Measurements from ENCODE around the gene SOCS2.

- TF ChIP-seq YY1 (IDR thresholded peaks at IDR 0.05; ENCODE audit: insufficient read depth, insufficient read length) (no peak), SUZ12 (IDR thresholded peaks at IDR 0.05; ENCODE audit: extremely low read depth, insufficient read depth, insufficient read length) (no peak)
Observed at GRCh38 chr12:93524386-93525133, 47.9 kb upstream of the SOCS2 start.
